Activated CD4-positive, alpha-beta T cell treated with anti-CD3 and anti-CD28 coated beads, Interleukin-2, Interleukin-4, amounts not matched to agents 100 ng/mL and 50 ng/mL, durations not matched to agents 16 hours and 8 hours (primary cell): Measurements from ENCODE around the gene CDK14.
"Not testable (repeated sequence)": the region's sequence is repeated elsewhere in the genome, so short reads cannot be mapped to it uniquely, and the experiment has no call there.

Experiments used
- DNase-seq: peaks from one replicate; pipeline ENCODE4 v3.0.0-alpha.2; 2020; ENCODE audit warnings: low spot score

The CDK14 gene

GRCh38 chr7:90758933-90759562 is 162.9 kb downstream of the CDK14 start:
- no peak for DNase-seq

DNA sequence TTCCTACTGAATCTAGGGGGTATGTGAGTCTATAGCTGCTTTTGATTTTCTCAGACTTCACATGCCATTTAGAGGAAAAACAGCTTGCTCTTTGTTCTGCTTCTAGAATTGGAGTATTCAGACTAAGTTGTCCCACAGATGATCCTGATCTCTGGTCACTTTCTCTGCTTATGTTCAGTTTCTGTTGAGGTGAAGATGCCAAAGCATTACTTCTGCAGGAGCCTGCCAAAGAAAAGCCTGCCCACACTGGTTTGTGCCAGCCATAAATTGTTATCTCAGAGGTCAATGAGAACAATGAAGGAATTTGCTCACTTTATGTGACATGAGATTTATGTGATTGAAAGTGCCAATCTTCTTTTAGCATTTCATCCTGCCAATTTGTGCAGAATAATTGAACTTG is 163.6 kb downstream of the CDK14 start:
- no peak for DNase-seq

GRCh38 chr7:90760892-90761291 is 164.8 kb downstream of the CDK14 start:
- no peak for DNase-seq

- no peak for DNase-seq
Measured at GRCh38 chr7:90761584-90761983, 165.5 kb downstream of the CDK14 start.

- DNase-seq: no peak
Measured at GRCh38 chr7:90763108-90763507, 167.0 kb downstream of the CDK14 start.

GRCh38 chr7:90764848-90765570 is 168.9 kb downstream of the CDK14 start:
- no peak for DNase-seq

DNA sequence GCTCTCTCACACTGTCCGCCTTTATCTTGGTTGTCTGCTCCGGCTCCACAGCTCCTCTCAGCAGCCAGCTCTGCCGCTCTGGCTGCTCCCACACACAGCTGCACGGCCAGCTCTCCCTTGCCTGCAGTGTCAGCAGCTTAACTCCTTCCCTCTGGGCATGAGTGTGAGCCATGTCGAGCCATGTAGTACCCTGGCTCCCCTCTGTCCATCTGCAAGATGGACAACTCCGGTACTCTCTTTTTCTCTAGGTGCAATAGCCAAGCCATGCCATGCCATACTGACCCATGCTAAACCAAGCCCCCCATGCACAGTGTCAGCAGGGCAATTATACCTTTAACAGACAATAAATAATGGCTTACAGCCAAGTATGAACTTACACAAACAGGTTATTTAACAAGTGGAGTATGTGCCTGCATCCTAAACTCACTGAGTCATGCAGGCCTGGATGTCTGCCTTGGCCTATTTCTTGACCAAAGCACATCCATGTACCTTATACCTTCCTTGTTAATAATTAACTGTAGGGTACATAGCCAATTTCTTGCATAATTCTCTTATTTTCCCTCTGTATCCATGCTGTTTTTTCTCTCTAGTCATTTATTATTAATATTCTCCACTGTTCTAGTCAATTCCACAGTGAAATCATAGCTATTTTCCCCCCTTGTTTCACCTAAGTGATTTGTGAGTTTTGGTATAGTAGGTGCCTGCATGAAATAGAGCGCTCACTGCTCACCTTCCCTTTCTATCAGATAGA is 170.9 kb downstream of the CDK14 start:
- no peak for DNase-seq

DNA sequence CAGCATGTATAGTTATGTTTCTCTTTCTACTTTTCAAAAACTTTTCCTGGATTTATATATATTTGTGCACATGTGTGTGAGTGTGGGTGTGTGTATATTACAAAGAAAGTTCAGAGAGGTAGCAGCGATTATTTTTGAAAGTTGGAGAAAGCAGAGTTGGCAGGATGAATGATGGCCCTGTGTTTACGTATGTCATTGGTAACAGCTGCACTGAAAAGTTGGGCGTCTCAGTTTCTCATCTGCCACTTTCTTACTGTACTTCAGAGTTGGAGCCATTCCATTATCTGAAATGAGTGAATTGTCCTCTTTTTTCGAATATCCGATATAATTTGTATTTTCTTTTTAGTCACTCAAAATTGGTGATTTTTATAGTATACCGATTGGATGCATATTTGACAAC is 172.2 kb downstream of the CDK14 start:
- DNase-seq: no peak

GRCh38 chr7:90769036-90769435 is 172.9 kb downstream of the CDK14 start:
- no peak for DNase-seq

DNA sequence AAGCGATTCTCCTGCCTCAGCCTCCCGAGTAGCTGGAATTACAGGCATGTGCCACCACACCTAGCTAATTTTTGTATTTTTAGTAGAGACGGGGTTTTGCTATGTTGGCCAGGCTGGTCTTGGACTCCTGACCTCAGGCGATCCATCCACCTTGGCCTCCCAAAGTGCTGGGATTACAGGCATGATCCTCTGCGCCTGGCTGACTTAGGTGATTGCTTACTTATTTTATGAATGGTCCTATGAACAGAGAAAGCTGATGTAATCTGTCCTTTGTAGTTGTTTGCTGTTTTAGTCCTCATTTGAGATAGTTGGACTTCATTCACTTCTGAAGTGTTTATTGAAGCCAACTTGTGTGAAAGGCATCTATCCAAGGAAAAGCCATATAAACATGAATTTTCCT is 173.4 kb downstream of the CDK14 start:
- DNase-seq: not testable (repeated sequence)

DNA sequence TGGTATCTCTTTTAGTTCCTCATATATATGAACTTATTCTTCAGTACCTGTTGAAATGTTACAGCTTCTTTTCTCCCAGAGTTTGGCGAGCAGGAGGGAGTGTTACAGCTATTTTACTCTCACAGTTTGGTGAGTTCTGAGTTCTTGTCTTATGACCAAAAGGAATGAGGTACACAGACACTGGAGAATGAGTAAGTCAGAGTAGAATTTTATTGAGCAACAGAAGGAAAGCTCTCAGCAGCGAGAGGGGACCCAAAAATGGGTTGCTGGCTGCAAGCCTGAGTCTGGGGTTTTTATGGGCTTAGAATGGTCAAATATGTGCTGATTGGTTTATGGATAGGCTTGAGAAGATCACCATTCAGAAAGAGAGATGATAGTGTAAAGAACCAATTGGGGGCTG is 175.2 kb downstream of the CDK14 start:
- DNase-seq: no peak

- DNase-seq: no peak
Measured at GRCh38 chr7:90772410-90772809, 176.3 kb downstream of the CDK14 start.

DNA sequence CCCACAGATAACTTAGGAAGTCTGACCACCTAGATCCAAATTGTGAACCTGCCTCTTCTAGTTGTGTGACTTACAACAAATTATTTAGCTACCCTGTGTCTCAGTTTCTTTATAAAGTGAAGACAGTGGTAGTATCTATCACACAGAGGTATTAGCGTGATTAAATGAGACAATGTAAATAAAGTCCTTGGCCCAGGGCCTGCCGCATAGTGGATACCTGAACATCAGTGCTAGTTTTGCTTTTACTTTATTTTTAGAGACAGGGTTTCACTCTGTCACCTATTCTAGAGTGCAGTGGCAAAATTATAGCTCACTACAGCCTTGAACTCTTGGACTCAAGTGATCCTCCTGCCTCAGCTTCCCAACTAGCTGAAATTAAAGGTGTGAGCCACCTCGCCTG is 177.1 kb downstream of the CDK14 start:
- no peak for DNase-seq

DNA sequence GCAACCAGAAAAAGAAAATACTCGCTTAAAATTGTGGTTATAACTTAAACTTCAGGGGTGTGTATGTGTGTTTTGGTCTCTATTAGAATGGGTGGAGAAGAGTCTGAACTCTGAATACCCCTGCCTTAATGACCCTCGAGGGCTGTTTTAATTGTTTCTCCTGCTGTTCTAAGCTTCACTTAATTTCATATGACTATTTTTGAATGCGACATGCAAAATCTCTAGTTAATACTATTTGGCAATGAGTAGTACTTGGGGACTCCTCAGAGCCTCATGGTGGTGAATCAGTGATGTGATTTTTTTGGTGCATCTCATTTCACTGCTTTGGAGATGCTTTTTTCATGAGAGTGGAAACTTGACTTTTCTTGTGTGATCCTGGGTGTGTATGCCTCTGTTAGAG is 178.6 kb downstream of the CDK14 start:
- no peak for DNase-seq

GRCh38 chr7:90775383-90775965 is 179.4 kb downstream of the CDK14 start:
- DNase-seq: no peak

DNA sequence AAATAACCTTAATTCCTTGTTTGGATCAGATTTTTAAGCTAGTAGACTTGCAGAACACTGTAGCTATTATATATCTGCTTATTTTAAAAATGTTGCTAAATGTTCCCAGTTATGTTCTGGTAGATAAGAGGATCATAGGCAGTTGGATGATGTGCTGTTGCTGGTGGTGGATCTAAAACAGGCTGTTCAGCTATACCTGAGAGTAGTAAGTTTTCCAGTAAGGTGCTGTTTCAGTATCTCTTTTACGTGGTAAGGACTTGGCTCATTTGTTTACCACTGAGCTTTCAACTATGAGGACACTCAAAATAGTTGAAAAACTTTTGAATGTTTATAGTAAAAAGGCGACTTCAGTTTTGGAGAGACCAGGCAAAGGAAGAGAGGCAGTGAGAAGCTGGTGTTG is 180.9 kb downstream of the CDK14 start:
- DNase-seq: no peak

- DNase-seq: no peak
Measured at GRCh38 chr7:90777465-90777864, 181.3 kb downstream of the CDK14 start.

DNA sequence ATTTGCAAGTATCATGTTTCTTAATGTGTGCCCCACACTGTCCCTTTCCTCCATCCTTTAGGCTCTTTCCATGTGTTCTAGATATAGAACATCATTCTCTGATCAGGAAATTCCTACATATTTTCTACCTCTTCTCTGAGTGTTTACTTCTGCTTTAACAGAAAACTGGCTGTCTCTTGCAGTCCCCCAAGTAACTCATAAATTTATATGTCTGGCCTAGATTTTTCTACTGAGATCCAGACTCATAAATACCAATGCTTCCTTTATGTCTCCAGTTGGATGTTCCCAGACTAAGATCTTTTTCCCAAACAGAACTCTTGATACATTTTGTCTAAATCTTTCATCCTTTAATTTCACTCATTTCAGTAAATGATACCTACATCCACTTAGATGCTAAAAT is 181.8 kb downstream of the CDK14 start:
- no peak for DNase-seq

DNA sequence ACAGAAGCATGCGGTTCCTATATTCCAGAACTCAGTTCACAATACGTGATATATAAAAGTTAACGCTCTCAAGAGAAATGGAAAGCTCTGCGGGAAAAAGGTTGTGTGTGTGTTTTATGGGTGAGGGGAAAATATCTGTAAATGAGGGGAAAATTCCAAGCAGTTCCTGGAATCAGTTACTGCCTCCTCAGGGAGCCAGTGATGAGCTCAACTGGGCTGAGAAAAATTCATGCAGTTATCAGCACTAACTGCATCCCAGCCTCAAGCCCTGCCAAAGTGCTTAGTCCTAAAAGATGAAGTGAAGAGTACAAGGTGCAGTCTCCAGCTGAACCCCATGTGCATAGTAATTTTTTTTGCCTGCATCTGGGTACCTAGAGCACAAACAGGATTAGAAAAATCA is 191.9 kb downstream of the CDK14 start:
- no peak for DNase-seq

DNA sequence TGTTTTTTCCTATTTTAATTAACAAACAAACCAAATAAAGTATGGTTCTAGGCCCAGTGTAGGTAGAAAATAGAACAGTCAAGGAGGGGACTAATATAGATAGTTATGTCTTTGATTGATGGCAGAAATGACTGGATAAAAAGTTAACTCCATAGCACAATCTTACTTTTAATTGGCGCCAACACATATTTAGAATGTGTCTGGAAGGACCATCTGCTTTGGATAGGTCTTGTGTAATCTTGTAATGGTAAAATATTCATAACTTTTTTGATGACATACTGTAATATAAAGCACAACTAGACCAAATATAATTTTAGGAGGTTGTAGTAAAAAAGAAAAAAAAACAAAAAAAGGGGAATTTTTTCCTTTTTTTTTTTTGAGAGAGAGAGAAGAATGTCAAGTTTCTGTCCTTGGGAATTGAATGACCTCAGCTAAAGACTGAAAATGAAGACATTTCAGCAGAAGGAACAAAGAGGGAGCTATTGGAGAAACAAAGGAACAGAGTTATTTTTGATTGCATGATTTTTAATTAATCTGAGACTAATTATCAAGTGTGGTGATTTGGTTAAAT is 193.7 kb downstream of the CDK14 start:
- DNase-seq: no peak

DNA sequence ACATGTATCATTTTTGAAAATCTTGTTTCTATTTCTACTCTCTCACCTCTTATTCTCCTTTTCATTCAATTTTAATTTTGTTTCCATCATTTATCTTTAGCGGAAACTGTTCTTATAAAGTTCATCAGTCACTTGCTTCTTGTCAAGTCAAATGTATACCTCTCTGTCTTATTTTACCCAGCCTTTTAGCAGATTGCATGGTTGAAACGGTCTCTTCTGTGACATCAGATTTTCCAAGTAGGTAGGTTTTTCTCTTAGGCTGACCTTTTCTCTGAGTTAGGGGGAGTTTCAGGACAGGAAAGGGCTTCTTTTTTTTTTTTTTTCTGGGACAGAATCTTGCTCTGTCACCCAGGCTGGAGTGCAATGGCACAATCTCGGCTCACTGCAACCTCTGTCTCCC is 195.5 kb downstream of the CDK14 start:
- no peak for DNase-seq

GRCh38 chr7:90792301-90792700 is 196.2 kb downstream of the CDK14 start:
- peak; percentile 6 for DNase-seq

- not testable (repeated sequence) for DNase-seq
Measured at GRCh38 chr7:90794234-90794633, 198.1 kb downstream of the CDK14 start.
